Activated CD8-positive, alpha-beta T cell treated with anti-CD3 and anti-CD28 coated beads, Interleukin-2, amount 10 ng/mL, durations not matched to agents 7 days and 5 days (primary cell): ENCODE data around the gene NSRP1. TPM values are rescaled to one million over a fixed set of nuclear protein-coding genes. Genes with fewer than 3 reads are reported as not detected.
"Not testable (repeated sequence)": the region's sequence is repeated elsewhere in the genome, so short reads cannot be mapped to it uniquely, and the experiment has no call there.

ENCODE experiments used
- ATAC-seq: fragments of 150-1000 bp; cut with Tn5 transposase; one replicate; pipeline ENCODE4 v1.10.0; 2021; ENCODE audit warnings: moderate library complexity
- CTCF ChIA-PET: fragments of 350-600 bp; sonication (Branson Sonifier 250); formaldehyde crosslinking; loops from one replicate; lab custom pipeline; 2021; ENCODE audit warnings: antibody characterized with exemption; lab: Charles Lee
- POLR2A ChIA-PET: fragments of 350-600 bp; sonication (Branson Sonifier 250); formaldehyde crosslinking; loops from one replicate; lab custom pipeline; 2021; ENCODE audit warnings: antibody characterized with exemption; lab: Charles Lee
- DNase-seq: peaks from one replicate; pipeline ENCODE4 v3.0.0-alpha.2; 2020
- H3K27ac Mint-ChIP-seq: one replicate; pipeline ENCODE4 v1.8.0; 2021; ENCODE audit warnings: mild to moderate bottlenecking, mixed read lengths
- H3K27me3 Mint-ChIP-seq: one replicate; pipeline ENCODE4 v1.8.0; 2021; ENCODE audit warnings: low read depth, mixed read lengths
- H3K36me3 Mint-ChIP-seq: one replicate; pipeline ENCODE4 v1.8.0; 2021; ENCODE audit warnings: low read depth, mixed read lengths
- H3K4me1 Mint-ChIP-seq: one replicate; pipeline ENCODE4 v1.8.0; 2021; ENCODE audit warnings: low read depth, mixed read lengths
- H3K4me3 Mint-ChIP-seq: one replicate; pipeline ENCODE4 v1.8.0; 2021; ENCODE audit warnings: mild to moderate bottlenecking, mixed read lengths
- H3K9me3 Mint-ChIP-seq: one replicate; pipeline ENCODE4 v1.8.0; 2022; ENCODE audit warnings: mixed read lengths; ENCODE audit not compliant: insufficient read depth
- total RNA-seq, 2 experiments: library from RNA; stranded (reverse); gene quantifications; one replicate each; pipeline ENCODE4 v1.2.3, GENCODE V29; 2021

The NSRP1 gene
- total RNA-seq, 2 experiments from 2014 or later, result 19.6 to 21.3 TPM

- Mint-ChIP-seq H3K9me3 (no peaks in the 10 kb centered on the region), H3K36me3 (no peaks in the 10 kb centered on the region), H3K27ac (no peak overlapping the region), H3K4me1 (no peaks in the 10 kb centered on the region), H3K27me3 (peaks cover 2% of the 10 kb centered on the region), H3K4me3 (no peak overlapping the region)
- ChIA-PET CTCF (interaction anchor here (1.2 kb wide), 1 partner anchor 114 kb away, joined by 3 read pairs; no protein-coding TSS in a partner anchor), POLR2A (no interaction called here)
- no peak for ATAC-seq
- no peak for DNase-seq
Measured at GRCh38 chr17:30222721-30223175, 106.1 kb downstream of the NSRP1 start.

- no peak overlapping the region for H3K4me3 Mint-ChIP-seq
- H3K4me1 Mint-ChIP-seq, result no peaks in the 10 kb centered on the region
- DNase-seq, result no peak
- no peak for ATAC-seq
- H3K27ac Mint-ChIP-seq, result no peak overlapping the region
- ChIA-PET CTCF (interaction anchor here (1.5 to 1.7 kb wide), 2 partner anchors 12 to 98 kb away, joined by 3 to 5 read pairs; no protein-coding TSS in a partner anchor), POLR2A (interaction anchor here (0.5 kb wide), 1 partner anchor 223 kb away, joined by 3 read pairs; no protein-coding TSS in a partner anchor)
- no peaks in the 10 kb centered on the region for H3K9me3 Mint-ChIP-seq
- H3K27me3 Mint-ChIP-seq, result peaks cover 11% of the 10 kb centered on the region
- no peaks in the 10 kb centered on the region for H3K36me3 Mint-ChIP-seq
Measured at GRCh38 chr17:30224419-30224960, 107.9 kb downstream of the NSRP1 start.

DNA sequence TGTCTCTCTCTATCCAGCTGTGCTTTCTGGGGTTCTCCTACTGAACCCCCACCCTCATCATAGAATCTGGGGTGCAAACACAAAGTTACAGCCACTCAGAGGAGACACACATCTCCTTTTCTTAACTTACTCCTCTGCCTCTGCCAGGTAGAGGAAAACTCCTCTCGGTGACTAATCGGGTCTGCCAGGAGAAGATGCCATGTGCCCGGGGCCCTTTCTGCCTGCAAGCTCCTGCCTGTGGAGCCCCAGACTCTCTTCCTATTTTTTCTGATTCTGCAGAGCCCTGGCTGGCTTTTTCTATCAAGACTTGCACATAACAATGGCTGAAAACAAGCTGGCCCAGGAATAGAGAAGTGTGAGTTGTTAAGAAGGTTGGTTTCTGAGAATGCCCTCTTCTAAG lies 108.5 kb downstream of the NSRP1 start:
- H3K36me3 Mint-ChIP-seq, result no peaks in the 10 kb centered on the region
- no peak overlapping the region for H3K4me3 Mint-ChIP-seq
- ChIA-PET POLR2A (interaction anchor here (0.5 kb wide), 1 partner anchor 424 kb away, joined by 3 read pairs; no protein-coding TSS in a partner anchor), CTCF (interaction anchor here (1.2 to 1.7 kb wide), 3 partner anchors 11 to 132 kb away, joined by 3 to 5 read pairs (median 3); no protein-coding TSS in a partner anchor)
- H3K4me1 Mint-ChIP-seq, result no peaks in the 10 kb centered on the region
- peaks cover 13% of the 10 kb centered on the region for H3K27me3 Mint-ChIP-seq
- H3K27ac Mint-ChIP-seq, result no peak overlapping the region
- ATAC-seq (no peak), DNase-seq (no peak)
- H3K9me3 Mint-ChIP-seq, result no peaks in the 10 kb centered on the region

DNA sequence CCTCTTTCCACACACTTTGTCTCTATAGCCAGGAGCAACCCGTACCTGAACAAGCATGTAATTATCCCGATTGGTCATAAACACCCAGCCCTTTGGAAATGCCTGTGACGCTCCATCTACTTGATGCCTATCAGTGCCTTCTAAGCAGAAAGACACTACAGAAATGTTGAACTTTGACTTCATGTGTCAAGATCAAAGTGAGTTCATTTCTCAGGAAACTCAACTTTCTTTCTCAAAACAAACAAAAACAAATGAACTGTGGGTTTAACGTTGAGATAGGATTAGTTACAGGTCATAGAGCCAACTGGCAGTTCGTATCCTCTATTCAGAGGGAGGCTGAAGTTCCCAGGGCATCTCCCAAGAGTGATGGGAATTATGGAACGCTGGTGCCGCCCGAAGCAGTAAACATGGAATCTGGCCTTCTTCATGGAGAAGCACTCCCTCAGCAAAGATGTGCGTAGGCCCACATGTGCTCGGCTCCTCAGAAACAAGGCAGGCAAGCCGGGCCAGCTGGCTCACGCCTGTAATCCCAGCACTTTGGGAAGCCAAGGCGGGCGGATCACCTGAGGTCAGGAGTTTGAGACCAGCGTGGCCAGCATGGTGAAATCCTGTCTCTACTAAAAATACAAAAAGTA lies 109.4 kb downstream of the NSRP1 start:
- ChIA-PET CTCF (interaction anchor here (1.2 to 1.7 kb wide), 3 partner anchors 10 to 133 kb away, joined by 3 to 5 read pairs (median 3); no protein-coding TSS in a partner anchor), POLR2A (no interaction called here)
- Mint-ChIP-seq H3K27ac (no peak overlapping the region), H3K36me3 (no peaks in the 10 kb centered on the region), H3K27me3 (peaks cover 22% of the 10 kb centered on the region), H3K9me3 (no peaks in the 10 kb centered on the region), H3K4me1 (no peaks in the 10 kb centered on the region), H3K4me3 (no peak overlapping the region)
- ATAC-seq (no peak), DNase-seq (no peak)

- H3K27me3 Mint-ChIP-seq, result peaks cover 26% of the 10 kb centered on the region
- H3K4me1 Mint-ChIP-seq, result no peaks in the 10 kb centered on the region
- DNase-seq (no peak), ATAC-seq (no peak)
- H3K36me3 Mint-ChIP-seq, result no peaks in the 10 kb centered on the region
- H3K4me3 Mint-ChIP-seq, result no peak overlapping the region
- POLR2A ChIA-PET, result no interaction called here
- CTCF ChIA-PET, result no interaction called here
- H3K9me3 Mint-ChIP-seq, result no peaks in the 10 kb centered on the region
- no peak overlapping the region for H3K27ac Mint-ChIP-seq
Measured at GRCh38 chr17:30226878-30227277, 110.3 kb downstream of the NSRP1 start.

GRCh38 chr17:30228011-30228410 lies 111.4 kb downstream of the NSRP1 start:
- no peak for ATAC-seq
- ChIA-PET POLR2A (no interaction called here), CTCF (interaction anchor here (1.4 kb wide), 1 partner anchor 26 kb away, joined by 3 read pairs; no protein-coding TSS in a partner anchor)
- Mint-ChIP-seq H3K4me1 (no peaks in the 10 kb centered on the region), H3K4me3 (no peak overlapping the region), H3K27ac (no peak overlapping the region), H3K27me3 (peaks cover 33% of the 10 kb centered on the region), H3K36me3 (no peaks in the 10 kb centered on the region), H3K9me3 (no peaks in the 10 kb centered on the region)
- DNase-seq, result no peak

GRCh38 chr17:30229012-30229411 lies 112.4 kb downstream of the NSRP1 start:
- ChIA-PET POLR2A (no interaction called here), CTCF (interaction anchor here (1.4 kb wide), 1 partner anchor 25 kb away, joined by 3 read pairs; no protein-coding TSS in a partner anchor)
- Mint-ChIP-seq H3K27me3 (peaks cover 42% of the 10 kb centered on the region), H3K4me1 (no peaks in the 10 kb centered on the region), H3K9me3 (no peaks in the 10 kb centered on the region), H3K36me3 (no peaks in the 10 kb centered on the region), H3K27ac (no peak overlapping the region), H3K4me3 (no peak overlapping the region)
- DNase-seq, result no peak
- ATAC-seq, result no peak

- H3K27ac Mint-ChIP-seq, POLR2A ChIA-PET, DNase-seq, CTCF ChIA-PET, H3K36me3 Mint-ChIP-seq, H3K4me3 Mint-ChIP-seq, ATAC-seq, H3K4me1 Mint-ChIP-seq, H3K9me3 Mint-ChIP-seq: not testable (repeated sequence)
- H3K27me3 Mint-ChIP-seq, result peaks cover 52% of the 10 kb centered on the region
Measured at GRCh38 chr17:30230009-30230408, 113.4 kb downstream of the NSRP1 start.

DNA sequence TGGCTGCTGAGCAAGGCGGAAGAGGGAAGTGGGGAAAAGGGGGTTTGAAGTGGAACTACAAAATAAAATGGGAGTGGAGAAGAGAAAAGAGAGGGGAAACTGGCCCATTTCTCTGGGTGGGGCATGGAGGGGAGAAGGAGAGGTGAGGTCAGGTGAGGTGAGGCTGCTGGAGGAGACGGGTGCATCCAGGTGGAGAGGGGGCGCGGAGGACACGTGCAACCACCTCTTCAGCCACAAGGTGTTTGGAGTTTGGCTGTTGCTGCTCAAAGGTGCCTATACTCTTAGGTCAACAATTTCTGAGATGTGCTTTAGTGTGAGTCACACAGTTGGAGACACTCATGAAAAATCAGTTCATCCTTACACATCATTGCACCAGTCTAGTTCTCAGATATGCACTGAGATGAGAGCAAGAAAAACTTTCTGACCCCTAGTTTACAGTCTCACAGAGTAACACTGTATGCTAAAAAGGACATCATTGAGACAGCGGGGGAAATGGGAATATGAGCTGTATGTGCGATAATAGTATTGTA lies 114.0 kb downstream of the NSRP1 start:
- no peak for DNase-seq
- peaks cover 7% of the 10 kb centered on the region for H3K4me1 Mint-ChIP-seq
- POLR2A ChIA-PET, result no interaction called here
- CTCF ChIA-PET, result no interaction called here
- H3K9me3 Mint-ChIP-seq, result no peaks in the 10 kb centered on the region
- H3K27ac Mint-ChIP-seq, result no peak overlapping the region
- no peak for ATAC-seq
- H3K4me3 Mint-ChIP-seq, result no peak overlapping the region
- H3K36me3 Mint-ChIP-seq, result no peaks in the 10 kb centered on the region
- peaks cover 53% of the 10 kb centered on the region for H3K27me3 Mint-ChIP-seq

DNA sequence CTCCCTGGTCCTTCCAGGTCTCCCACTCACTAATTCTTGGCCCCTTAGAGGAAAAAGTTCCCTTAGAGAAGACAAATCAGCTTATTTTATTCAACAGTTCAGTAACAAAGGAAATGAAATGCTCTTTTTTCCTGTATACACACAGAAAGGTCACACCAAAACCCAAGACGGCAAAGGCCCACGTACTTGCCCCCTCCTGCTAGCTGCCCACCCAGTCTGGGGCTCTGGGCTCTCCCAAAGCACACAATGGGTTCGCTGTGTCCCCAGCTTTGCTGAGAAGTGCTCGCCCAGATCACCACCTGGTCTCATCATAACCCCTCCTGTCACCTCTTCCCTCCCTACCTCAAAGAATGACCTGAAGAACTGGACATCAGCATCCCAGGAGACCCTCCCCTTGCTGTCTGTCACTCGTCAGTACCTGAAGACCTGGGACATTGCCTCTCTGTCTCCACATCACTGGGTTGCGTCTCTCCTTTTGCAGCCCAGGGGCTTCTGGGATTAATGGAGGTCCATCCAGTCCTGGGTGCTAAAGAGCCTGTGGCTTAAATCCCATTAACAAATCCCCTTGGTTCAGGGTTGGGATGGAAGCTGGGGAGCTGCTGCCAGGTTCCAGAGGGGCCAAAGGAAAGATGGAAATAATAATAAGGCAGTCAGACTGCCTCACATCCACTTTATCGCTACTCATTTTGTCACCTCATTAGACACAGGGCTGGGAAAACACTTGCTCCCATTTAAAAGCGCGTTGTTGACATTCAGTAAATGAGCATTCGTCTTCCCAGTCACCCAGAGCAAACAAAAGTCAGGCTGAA lies 115.6 kb downstream of the NSRP1 start:
- peaks cover 59% of the 10 kb centered on the region for H3K27me3 Mint-ChIP-seq
- no peak overlapping the region for H3K4me3 Mint-ChIP-seq
- ChIA-PET POLR2A (interaction anchor here (0.5 kb wide), 1 partner anchor 16 kb away, joined by 3 read pairs; no protein-coding TSS in a partner anchor), CTCF (interaction anchor here (1.0 kb wide), 1 partner anchor 107 kb away, joined by 3 read pairs; no protein-coding TSS in a partner anchor)
- no peaks in the 10 kb centered on the region for H3K9me3 Mint-ChIP-seq
- DNase-seq (no peak), ATAC-seq (no peak)
- no peaks in the 10 kb centered on the region for H3K36me3 Mint-ChIP-seq
- peaks cover 16% of the 10 kb centered on the region for H3K4me1 Mint-ChIP-seq
- no peak overlapping the region for H3K27ac Mint-ChIP-seq

GRCh38 chr17:30232824-30233427 lies 116.3 kb downstream of the NSRP1 start:
- Mint-ChIP-seq H3K4me1 (peaks cover 22% of the 10 kb centered on the region), H3K27me3 (peaks cover 65% of the 10 kb centered on the region), H3K4me3 (no peak overlapping the region), H3K27ac (no peak overlapping the region), H3K9me3 (no peaks in the 10 kb centered on the region), H3K36me3 (no peaks in the 10 kb centered on the region)
- CTCF ChIA-PET, result no interaction called here
- ATAC-seq (no peak), DNase-seq (no peak)
- POLR2A ChIA-PET, result no interaction called here
